CD14-positive monocyte (primary cell): Measurements from ENCODE around the gene CSMD2. TPM values are rescaled to one million over a fixed set of nuclear protein-coding genes. Genes with fewer than 3 reads are reported as not detected.

Experiments used
- DNase-seq, 3 donors: peaks; one replicate each; pipeline ENCODE4 v3.0.0-alpha.2; 2011 to 2022
- H2AFZ ChIP-seq: 2 replicates; pipeline ENCODE4 v1.6.0; 2012; ENCODE audit warnings: mild to moderate bottlenecking, low read depth, low read length, inconsistent platforms; ENCODE audit not compliant: insufficient read depth, poor library complexity, severe bottlenecking
- H3K27ac ChIP-seq, 2 donors: 1 replicate in 1 of 2; 2 replicates in 1 of 2; pipeline ENCODE4 v1.5.1; 2012 to 2013; ENCODE audit warnings: low read length in 2 of 2, control low read depth in 1 of 2, inconsistent platforms in 1 of 2, low read depth in 1 of 2, mild to moderate bottlenecking in 1 of 2
- H3K27me3 ChIP-seq, 2 donors: one replicate each; pipeline versions ENCODE4 v1.6.0 to v1.6.1; 2011 to 2013; ENCODE audit warnings: low read length in 2 of 2; ENCODE audit not compliant: control insufficient read depth in 2 of 2, insufficient read depth in 2 of 2
- H3K36me3 ChIP-seq, 2 donors: replicated peaks in 1 of 2; 1 replicate in 1 of 2; 2 replicates in 1 of 2; pipeline versions ENCODE4 v1.5.1 to v1.6.1; 2012 to 2013; ENCODE audit warnings: low read length in 2 of 2, control low read depth in 1 of 2, inconsistent platforms in 1 of 2, mild to moderate bottlenecking in 1 of 2; ENCODE audit not compliant: insufficient read depth in 2 of 2, control insufficient read depth in 1 of 2
- H3K4me1 ChIP-seq, 2 donors: 1 replicate in 1 of 2; 2 replicates in 1 of 2; pipeline versions ENCODE4 v1.5.1 to v1.6.1; 2012 to 2013; ENCODE audit warnings: low read length in 2 of 2, control low read depth in 1 of 2, inconsistent platforms in 1 of 2, mild to moderate bottlenecking in 1 of 2, moderate library complexity in 1 of 2; ENCODE audit not compliant: insufficient read depth in 2 of 2, control insufficient read depth in 1 of 2
- H3K4me2 ChIP-seq: replicated peaks from 2 replicates; pipeline ENCODE3; 2012; ENCODE audit warnings: low read length, moderate library complexity, mild to moderate bottlenecking; ENCODE audit not compliant: poor library complexity, severe bottlenecking; ENCODE audit errors: extremely low read depth
- H3K4me3 ChIP-seq, 3 experiments: fragments of 200-600 bp in 1 of 3; sonication (generic) in 1 of 3; replicated peaks in 1 of 3; 1 replicate in 2 of 3; 2 replicates in 1 of 3; pipeline ENCODE4 v1.5.1; 2011 to 2013; ENCODE audit warnings: low read length in 3 of 3, mild to moderate bottlenecking in 3 of 3, control low read depth in 2 of 3, low read depth in 2 of 3, inconsistent platforms in 1 of 3, moderate library complexity in 1 of 3
- H3K79me2 ChIP-seq: 2 replicates; pipeline ENCODE4 v1.6.0; 2012; ENCODE audit warnings: mild to moderate bottlenecking, control low read depth, inconsistent platforms, low read length, moderate library complexity; ENCODE audit not compliant: insufficient read depth
- H3K9ac ChIP-seq: 2 replicates; pipeline ENCODE4 v1.6.0; 2017; ENCODE audit warnings: low read length, mild to moderate bottlenecking; ENCODE audit not compliant: insufficient read depth, poor library complexity, severe bottlenecking
- H3K9me3 ChIP-seq, 2 donors: replicated peaks in 1 of 2; 1 replicate in 1 of 2; 2 replicates in 1 of 2; pipeline versions ENCODE4 v1.5.1 to v1.6.1; 2012 to 2013; ENCODE audit warnings: low read length in 2 of 2, control low read depth in 1 of 2; ENCODE audit not compliant: control insufficient read depth in 1 of 2, insufficient read depth in 1 of 2
- H4K20me1 ChIP-seq: 2 replicates; pipeline ENCODE4 v1.6.0; 2012; ENCODE audit warnings: mild to moderate bottlenecking, low read length, control low read depth, moderate library complexity; ENCODE audit not compliant: insufficient read depth
- H3K27ac Mint-ChIP-seq, 7 donors: one replicate each; pipeline ENCODE4 v1.8.0; 2020; ENCODE audit warnings: mild to moderate bottlenecking in 7 of 7, mixed read lengths in 7 of 7, moderate library complexity in 6 of 7, inconsistent platforms in 2 of 7
- H3K27me3 Mint-ChIP-seq, 3 donors: one replicate each; pipeline ENCODE4 v1.8.0; 2021 to 2022; ENCODE audit warnings: low read depth in 3 of 3, mild to moderate bottlenecking in 3 of 3, mixed read lengths in 3 of 3, moderate library complexity in 3 of 3, inconsistent platforms in 1 of 3
- H3K36me3 Mint-ChIP-seq, 2 donors: one replicate each; pipeline ENCODE4 v1.8.0; 2020; ENCODE audit warnings: mixed read lengths in 2 of 2, inconsistent platforms in 1 of 2, mild to moderate bottlenecking in 1 of 2
- H3K4me1 Mint-ChIP-seq: one replicate; pipeline ENCODE4 v1.8.0; 2020; ENCODE audit warnings: mild to moderate bottlenecking, mixed read lengths
- H3K4me3 Mint-ChIP-seq, 2 donors: one replicate each; pipeline ENCODE4 v1.8.0; 2020; ENCODE audit warnings: mild to moderate bottlenecking in 2 of 2, mixed read lengths in 2 of 2, moderate library complexity in 1 of 2
- H3K9me3 Mint-ChIP-seq, 7 donors: one replicate each; pipeline ENCODE4 v1.8.0; 2020 to 2022; ENCODE audit warnings: mixed read lengths in 7 of 7, mild to moderate bottlenecking in 6 of 7, moderate library complexity in 6 of 7, inconsistent platforms in 2 of 7
- WGBS: methylation state at CpG from one replicate; pipeline ENCODE4 v1.1.5; 2013; ENCODE audit warnings: missing lambda C conversion rate; ENCODE audit not compliant: insufficient coverage; 5-methylcytosine and 5-hydroxymethylcytosine counted together
- intact Hi-C, 2 donors: fragments of 100-400 bp; cut with micrococcal nuclease; formaldehyde crosslinking; loops; one replicate each; pipeline versions ENCODE4 v1.15.0 to v1.15.1; 2023
- polyA plus RNA-seq, 3 donors: library from polyadenylated mRNA; depleted of rRNA in 1 of 3; unstranded in 2 of 3; stranded (reverse) in 1 of 3; fragments of 300-500 nt in 2 of 3; fragments of >200 nt in 1 of 3; fragmentation: Illumina TruSeq in 2 of 3; gene quantifications; 1 replicate in 2 of 3; 2 replicates in 1 of 3; pipeline ENCODE4 v1.2.3, GENCODE V29; 2012 to 2021
- TF ChIP-seq, protein P1 (sequence below): fragments of 200-600 bp; IDR thresholded peaks from one replicate; pipeline ENCODE4 v1.8.0; 2022; ENCODE audit warnings: antibody characterized with exemption, mild to moderate bottlenecking

Gene CSMD2
- polyA plus RNA-seq, 3 donors, result 0.04 TPM; not detected in 2

DNA sequence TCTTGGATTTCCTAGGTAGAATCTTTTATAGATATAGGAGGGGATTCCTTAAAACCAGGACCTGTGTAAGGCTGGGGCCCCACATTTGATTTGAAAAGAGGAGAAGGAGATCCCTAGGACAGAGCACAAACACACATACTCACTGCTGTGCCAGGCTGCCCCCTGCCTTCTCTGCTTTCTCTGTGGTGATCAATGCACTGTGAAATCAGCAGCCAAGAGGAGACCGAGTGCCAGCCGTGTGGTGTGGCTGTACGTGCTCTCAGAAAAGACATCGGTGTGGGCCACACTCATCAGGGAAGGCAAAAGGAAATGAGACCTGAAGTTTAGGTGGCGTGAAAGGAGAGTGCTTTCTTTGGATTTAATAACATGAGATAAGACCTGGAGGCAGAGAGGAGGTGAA lies 498.4 kb downstream of the CSMD2 start:
- intact Hi-C loops, result no loop called here

DNA sequence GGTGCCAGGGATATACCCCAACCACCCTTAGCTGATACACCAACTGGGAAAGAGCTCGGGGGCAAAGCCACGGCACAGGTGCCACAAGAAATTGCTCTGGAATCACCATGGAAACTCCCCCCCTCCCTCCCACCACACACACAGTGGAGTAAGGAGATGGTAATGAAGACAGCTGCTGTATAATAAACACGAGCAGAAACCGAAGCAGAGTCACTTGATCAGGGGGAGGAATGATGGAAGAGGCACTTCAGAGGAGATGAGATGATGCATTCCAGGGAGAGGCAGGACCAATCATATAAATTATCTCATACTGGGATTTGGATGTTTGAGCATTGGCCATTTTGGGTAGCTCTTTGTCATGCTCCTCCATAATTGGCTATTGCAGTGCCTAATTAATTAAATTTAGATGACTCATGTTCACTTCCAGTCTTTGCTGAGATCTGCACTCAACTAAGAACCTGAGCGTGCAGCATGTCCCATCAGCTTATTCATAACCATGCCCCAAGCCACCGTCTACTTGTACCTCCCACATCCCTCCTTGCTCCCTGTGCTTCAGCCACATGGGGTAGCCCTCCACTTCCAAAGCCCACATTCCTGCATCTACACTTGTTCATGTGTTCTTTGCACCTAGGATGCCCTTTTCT lies 503.1 kb downstream of the CSMD2 start:
- Histone ChIP-seq H3K36me3 (no peaks in the 10 kb centered on the region), H3K9me3 (no peaks in the 10 kb centered on the region), H2AFZ (no peak overlapping the region), H3K4me3 (no peak overlapping the region), H4K20me1 (no peaks in the 10 kb centered on the region), H3K4me1 (no peaks in the 10 kb centered on the region), H3K27me3 (no peaks in the 10 kb centered on the region), H3K9ac (no peak overlapping the region), H3K4me2 (no peak overlapping the region), H3K79me2 (no peaks in the 10 kb centered on the region), H3K27ac (no peak overlapping the region)
- H3K9me3 Mint-ChIP-seq, result peaks cover 0 to 3% (median 0%) of the 10 kb centered on the region in 7 donors
- H3K27ac Mint-ChIP-seq, result no peak overlapping the region
- peaks cover under 1% of the 10 kb centered on the region for H3K4me1 Mint-ChIP-seq
- 87% methylated on average over 2 of the region's 6 CpGs for WGBS
- H3K27me3 Mint-ChIP-seq, result peaks cover 5 to 9% (median 7%) of the 10 kb centered on the region in 3 donors
- H3K4me3 Mint-ChIP-seq, result no peak overlapping the region
- no peak for DNase-seq
- H3K36me3 Mint-ChIP-seq, result no peaks in the 10 kb centered on the region
- TF ChIP-seq, protein P1, sequence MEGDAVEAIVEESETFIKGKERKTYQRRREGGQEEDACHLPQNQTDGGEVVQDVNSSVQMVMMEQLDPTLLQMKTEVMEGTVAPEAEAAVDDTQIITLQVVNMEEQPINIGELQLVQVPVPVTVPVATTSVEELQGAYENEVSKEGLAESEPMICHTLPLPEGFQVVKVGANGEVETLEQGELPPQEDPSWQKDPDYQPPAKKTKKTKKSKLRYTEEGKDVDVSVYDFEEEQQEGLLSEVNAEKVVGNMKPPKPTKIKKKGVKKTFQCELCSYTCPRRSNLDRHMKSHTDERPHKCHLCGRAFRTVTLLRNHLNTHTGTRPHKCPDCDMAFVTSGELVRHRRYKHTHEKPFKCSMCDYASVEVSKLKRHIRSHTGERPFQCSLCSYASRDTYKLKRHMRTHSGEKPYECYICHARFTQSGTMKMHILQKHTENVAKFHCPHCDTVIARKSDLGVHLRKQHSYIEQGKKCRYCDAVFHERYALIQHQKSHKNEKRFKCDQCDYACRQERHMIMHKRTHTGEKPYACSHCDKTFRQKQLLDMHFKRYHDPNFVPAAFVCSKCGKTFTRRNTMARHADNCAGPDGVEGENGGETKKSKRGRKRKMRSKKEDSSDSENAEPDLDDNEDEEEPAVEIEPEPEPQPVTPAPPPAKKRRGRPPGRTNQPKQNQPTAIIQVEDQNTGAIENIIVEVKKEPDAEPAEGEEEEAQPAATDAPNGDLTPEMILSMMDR, result no peak
- intact Hi-C loops, result no loop called here

More for the DNA sequence above, 498.4 kb downstream of the CSMD2 start:
- Mint-ChIP-seq H3K9me3 (peaks cover 3 to 14% (median 7%) of the 10 kb centered on the region in 7 donors), H3K27ac (no peak overlapping the region), H3K27me3 (peaks cover 2 to 10% (median 5%) of the 10 kb centered on the region in 3 donors), H3K4me1 (no peaks in the 10 kb centered on the region), H3K36me3 (no peaks in the 10 kb centered on the region), H3K4me3 (no peak overlapping the region)
- Histone ChIP-seq H3K36me3 (no peaks in the 10 kb centered on the region), H3K9me3 (peaks cover 6 to 12% of the 10 kb centered on the region in 2 donors), H3K79me2 (no peaks in the 10 kb centered on the region), H3K9ac (no peak overlapping the region), H3K27ac (no peak overlapping the region), H3K27me3 (no peaks in the 10 kb centered on the region), H2AFZ (no peak overlapping the region), H3K4me1 (no peaks in the 10 kb centered on the region), H3K4me3 (no peak overlapping the region), H4K20me1 (no peaks in the 10 kb centered on the region), H3K4me2 (no peak overlapping the region)
- TF ChIP-seq, protein P1, result no peak
- DNase-seq, result no peak
- WGBS, result 93% methylated on average over 5 of the region's 5 CpGs
